ENCODE measurements around the gene PEBP1.

DNA sequence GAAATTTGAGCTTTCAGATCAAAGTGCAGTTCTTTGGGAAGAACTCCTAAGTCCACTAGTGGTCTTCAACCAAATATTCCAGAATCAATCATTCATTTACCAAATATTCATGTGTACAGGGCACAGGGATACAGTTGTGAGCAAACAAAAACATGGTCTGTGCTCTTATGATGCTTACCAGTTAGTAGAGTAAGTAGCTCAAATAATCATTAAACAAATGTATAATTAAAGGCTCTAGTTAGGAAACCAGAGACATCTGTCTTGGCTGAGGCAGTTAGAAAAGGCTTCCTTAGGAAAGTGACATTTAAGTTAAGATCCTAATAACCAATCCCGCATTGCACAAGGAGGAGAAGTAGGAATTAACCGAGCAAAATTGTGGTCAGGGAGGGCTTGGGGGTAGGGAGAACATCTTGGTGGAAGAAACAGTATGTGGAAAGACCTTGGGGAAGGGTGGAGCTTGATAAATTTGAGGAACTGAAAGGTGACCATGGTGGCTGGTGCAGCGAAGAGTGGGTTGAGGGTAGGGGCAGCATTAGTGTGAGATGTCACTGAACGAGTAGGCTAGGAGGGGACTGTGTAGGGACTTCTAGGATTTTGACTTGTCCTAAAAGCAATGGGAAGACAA lies 40.0 kb downstream of the PEBP1 start:
- TF ChIP-seq POLR2AphosphoS5 (IDR thresholded peaks at IDR 0.05; ENCODE audit: low read depth, low read length) (no peak), SIN3A (IDR thresholded peaks at IDR 0.05; ENCODE audit: borderline replicate concordance, insufficient read depth, low read depth, low read length) (no peak), TCF7L2 (IDR thresholded peaks at IDR 0.05; ENCODE audit: low read depth, low read length) (no peak)
- TF ChIP-seq, protein P1, sequence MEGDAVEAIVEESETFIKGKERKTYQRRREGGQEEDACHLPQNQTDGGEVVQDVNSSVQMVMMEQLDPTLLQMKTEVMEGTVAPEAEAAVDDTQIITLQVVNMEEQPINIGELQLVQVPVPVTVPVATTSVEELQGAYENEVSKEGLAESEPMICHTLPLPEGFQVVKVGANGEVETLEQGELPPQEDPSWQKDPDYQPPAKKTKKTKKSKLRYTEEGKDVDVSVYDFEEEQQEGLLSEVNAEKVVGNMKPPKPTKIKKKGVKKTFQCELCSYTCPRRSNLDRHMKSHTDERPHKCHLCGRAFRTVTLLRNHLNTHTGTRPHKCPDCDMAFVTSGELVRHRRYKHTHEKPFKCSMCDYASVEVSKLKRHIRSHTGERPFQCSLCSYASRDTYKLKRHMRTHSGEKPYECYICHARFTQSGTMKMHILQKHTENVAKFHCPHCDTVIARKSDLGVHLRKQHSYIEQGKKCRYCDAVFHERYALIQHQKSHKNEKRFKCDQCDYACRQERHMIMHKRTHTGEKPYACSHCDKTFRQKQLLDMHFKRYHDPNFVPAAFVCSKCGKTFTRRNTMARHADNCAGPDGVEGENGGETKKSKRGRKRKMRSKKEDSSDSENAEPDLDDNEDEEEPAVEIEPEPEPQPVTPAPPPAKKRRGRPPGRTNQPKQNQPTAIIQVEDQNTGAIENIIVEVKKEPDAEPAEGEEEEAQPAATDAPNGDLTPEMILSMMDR (IDR thresholded peaks at IDR 0.05) = no peak
- TF ChIP-seq, protein P2, sequence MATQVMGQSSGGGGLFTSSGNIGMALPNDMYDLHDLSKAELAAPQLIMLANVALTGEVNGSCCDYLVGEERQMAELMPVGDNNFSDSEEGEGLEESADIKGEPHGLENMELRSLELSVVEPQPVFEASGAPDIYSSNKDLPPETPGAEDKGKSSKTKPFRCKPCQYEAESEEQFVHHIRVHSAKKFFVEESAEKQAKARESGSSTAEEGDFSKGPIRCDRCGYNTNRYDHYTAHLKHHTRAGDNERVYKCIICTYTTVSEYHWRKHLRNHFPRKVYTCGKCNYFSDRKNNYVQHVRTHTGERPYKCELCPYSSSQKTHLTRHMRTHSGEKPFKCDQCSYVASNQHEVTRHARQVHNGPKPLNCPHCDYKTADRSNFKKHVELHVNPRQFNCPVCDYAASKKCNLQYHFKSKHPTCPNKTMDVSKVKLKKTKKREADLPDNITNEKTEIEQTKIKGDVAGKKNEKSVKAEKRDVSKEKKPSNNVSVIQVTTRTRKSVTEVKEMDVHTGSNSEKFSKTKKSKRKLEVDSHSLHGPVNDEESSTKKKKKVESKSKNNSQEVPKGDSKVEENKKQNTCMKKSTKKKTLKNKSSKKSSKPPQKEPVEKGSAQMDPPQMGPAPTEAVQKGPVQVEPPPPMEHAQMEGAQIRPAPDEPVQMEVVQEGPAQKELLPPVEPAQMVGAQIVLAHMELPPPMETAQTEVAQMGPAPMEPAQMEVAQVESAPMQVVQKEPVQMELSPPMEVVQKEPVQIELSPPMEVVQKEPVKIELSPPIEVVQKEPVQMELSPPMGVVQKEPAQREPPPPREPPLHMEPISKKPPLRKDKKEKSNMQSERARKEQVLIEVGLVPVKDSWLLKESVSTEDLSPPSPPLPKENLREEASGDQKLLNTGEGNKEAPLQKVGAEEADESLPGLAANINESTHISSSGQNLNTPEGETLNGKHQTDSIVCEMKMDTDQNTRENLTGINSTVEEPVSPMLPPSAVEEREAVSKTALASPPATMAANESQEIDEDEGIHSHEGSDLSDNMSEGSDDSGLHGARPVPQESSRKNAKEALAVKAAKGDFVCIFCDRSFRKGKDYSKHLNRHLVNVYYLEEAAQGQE (IDR thresholded peaks at IDR 0.05; ENCODE audit: insufficient read depth in 1 of 2, low read depth in 2 of 2, low read length in 1 of 2) = no peak

All from Panc1 (cell line).